Activated CD4-positive, CD25-positive, alpha-beta regulatory T cell (primary cell): ENCODE results near the gene KANK4.

Experiments
- DNase-seq, 4 experiments: peaks; one replicate each; lab custom pipeline; 2025; lab: John Stamatoyannopoulos, UW

Gene KANK4

DNA sequence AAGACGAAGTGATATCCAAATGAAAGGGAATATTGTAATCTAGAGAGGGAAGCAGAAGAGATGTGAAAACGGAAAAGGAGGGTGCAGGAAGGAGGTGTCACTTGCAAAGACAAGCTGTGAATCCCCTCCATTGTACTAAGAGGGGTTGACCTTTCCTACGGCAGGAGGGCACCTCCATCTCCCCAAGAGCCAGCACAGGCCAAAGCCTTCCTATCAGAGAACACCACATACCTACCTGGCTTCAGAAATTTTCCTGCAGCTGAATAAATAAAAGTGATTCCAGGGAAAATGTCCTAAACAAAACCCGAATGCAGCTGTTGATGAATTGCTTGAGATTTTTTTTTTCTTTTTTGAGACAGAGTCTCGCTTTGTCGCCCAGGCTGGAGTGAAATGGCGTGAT lies 14.3 kb downstream of the KANK4 start:
- no peak for DNase-seq

DNA sequence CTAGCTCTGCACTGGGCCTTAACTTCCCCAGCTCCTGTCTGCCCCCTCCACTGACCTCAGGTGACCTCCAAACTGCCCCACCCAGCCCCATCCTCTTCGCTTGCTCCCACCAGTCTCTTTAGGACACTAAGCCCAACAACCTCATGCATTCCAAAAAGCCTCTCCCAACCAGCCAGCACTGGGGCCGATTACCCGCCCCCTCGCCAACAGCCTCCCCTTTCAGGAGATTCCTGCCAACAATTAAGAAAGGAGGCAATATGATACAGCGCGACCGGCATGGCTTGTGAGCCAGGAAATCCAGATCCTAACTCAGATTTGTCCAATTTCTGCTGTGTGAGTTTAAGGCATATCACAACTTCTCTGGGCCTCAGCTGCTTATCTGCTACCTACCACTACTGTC lies 14.7 kb downstream of the KANK4 start:
- DNase-seq, result no peak

DNA sequence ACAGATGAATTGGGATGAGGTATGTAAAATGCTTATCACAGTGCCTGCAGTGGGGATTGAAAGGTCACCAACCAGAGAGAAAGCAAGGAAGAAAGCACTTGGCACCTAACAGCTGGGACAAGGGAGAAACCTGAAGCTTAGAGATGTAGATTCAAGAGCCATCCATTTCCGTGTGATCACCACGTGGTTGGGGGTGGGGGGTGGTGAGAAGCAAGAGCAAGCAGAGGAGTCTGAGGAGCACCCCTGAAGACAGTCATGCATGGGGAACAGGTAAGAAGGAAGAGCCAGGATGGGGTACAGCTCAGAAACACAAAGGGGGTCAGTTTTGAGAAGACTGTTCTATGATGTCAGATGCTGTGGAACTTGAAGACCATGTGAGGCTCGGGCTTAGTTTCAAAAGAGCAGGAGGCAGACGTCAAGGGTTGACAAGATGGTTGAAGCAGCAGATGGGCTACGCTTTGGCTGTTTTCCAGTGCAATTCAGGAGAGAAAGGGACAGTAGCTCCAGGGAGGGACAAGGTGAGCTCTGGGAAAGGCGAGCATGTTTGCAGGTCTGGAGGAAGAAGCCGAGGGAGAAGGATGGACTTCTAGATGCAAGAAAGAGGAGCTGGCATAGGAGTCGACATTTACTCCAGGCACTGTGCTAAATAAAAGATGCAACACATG lies 17.4 kb downstream of the KANK4 start:
- no peak for DNase-seq

DNA sequence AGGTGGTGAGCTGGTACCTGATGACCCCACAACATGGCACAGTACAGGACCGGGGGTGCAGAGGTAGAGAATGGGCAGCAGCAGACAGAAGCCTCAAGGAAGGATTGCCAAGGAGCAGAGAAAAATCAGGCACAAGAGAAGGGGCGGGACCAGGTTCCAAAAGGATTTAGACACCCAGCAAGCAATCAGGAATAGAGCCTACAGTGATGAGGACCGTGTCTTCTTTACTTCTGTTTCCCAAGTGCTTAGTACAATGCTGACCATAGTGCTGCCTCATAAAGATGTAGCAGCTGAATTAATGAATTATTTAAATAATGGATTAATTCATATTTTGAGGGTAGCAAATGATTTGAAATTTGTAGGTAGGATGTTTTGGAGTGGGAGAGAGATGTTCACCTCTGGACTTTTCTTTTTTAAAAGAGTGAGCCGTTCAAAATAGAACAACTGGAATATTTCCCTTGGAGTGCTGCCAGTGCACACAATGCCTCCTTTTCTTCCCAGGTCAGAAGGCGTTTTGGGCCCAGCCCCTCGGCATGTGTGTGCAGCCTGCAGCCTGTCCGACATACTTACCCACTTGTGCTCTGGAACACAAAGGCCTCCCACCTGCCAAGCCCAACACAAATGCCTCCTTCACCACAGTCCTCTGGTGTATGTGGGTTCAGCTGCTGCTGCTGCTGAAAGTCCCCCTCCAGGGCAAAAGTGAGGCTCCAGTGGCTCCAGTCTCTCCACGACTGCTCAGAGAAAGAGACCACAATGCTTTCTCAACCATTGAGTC lies 19.6 kb downstream of the KANK4 start:
- DNase-seq, result no peak

DNA sequence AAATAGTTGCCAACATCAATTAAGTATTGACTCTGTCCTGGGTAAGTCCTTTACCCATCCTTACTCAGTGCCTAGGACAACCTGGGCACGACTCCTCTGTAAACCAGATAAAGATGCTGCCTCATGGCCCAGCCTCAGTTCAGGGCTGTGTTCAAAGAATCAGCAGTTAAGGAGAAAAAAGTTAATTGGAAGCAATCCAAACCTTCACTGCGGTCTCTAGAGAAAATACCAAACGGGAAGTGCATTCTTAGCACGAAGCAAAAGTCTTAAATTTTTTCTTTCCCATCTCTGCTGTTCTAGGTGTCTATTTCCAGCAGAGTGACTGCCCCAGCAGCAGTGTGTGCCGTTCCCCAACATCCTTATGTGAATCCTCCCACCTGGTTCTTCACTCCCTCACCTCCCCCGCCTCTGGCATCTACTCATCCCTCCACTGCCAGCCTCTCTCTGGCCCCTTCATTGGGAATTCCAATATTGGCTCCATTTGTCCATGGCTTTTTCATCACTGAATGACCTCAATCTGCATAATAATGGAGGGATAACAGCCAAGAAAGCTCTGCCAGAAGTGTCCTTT lies 23.2 kb downstream of the KANK4 start:
- no peak for DNase-seq

DNA sequence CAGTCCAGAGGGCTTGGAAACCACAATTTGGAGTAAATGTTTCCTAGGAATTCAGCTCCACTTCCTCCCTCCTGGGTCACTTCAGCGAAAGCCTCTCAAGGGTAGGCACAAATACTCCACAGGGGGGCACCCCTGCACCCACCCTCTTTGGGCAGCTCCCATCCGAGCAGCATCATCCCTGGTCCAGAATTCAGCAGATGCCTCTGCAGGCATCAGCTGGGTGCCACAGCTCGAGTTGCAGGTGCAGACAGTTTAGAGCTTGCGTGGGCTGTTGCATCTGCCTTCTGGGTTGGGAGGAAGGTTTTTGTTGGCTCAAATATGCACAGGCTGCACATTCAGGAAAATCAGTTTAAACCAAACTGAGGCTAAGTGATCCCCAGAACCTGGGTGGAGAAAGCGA lies 25.0 kb downstream of the KANK4 start:
- no peak for DNase-seq

DNA sequence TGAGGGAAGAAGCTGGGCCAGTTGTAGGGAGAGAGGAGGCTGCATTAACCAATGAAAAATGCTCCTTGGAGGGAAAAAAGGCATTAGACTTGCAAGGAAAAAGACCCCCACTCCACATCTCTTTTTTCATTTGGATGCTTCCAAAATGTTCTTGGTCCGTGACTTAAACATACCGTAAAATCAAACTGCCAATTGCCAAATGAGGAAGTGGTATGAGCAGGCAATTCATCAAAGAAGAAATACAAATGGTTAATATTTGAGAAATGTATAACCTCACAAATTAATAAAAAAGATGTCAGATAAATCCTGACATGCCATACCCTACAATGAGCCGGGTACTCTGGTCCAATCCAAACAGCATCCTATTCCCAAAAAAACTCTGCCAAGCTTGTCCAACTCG lies 30.6 kb downstream of the KANK4 start:
- DNase-seq, result no peak

DNA sequence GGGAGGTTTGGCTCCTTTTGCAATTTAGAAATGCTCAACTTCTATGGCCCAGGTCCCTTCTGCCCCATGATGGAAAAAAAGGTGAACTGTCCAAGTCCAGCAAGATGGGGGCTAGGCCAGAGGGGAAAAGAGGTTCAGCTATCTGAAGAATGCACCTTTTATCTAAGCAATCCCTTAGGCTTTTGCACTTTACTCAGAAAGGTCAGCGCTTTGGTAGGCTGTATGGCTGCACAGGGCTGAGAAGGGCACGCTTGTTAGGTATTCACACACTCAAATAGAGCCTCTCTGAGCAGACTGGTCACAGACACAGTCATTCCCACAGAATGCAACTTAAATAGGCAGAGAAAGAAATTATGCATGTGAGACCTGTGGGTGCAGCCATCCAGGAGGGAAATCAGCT lies 31.0 kb downstream of the KANK4 start:
- DNase-seq, result no peak

DNA sequence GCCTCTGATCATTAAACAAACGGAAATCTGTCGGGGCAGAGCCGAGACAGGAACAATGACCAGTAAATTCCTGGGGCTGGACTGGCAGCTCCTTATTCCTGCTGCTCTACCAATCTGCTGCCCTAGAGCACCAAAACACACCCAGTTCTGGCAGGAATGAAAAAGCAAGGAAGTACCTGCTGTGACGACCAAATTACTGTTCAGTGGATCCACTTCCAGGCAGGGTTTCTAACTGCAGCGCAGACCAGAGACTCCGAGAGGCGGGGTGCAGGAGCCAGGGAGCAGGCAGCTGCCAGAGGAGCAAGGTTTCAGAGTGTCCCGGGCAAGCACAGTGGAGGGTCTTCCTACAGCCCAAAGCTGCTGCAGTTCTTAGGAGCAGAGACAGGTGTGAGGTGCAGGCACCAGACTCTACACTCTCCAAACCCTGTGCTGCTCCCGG lies 32.4 kb downstream of the KANK4 start:
- DNase-seq, result no peak

DNA sequence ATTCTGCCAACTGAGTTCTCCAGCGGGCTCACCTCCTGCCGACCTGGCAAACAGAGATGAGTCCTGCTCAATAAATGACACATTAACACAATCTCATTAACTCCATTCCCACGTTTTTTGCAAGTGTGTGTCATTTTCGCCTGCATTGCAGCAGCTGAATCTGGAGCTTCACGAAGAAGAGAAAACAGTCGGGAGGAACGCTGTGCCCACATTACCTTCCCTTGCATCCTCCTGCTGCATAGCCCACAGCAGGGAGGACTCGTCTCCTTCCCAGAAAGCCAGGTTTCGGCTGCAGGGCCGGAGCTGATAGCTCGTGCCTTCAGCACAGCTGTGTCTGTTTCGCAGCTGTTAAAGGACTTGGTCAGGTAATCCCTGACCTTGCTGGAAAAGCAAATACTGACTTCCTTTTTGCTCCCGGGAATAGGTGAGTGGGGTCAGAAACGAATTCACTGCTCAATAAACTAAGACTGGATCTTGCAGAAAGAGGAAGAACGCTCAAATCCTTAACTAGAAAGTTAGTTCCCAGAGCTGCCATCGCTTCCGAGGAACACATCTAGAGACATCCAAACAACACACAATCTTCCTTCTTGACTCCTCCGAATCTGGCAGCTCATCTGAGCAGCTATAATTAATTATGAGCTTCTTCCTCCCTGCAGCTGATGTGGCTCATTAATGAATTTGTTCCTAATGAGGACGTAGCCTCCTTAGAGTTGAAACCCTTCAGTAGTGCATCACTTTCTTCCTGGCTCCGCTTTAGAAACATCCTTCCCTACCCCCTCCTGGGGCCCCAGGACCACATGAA lies 33.0 kb downstream of the KANK4 start:
- DNase-seq, result no peak

DNA sequence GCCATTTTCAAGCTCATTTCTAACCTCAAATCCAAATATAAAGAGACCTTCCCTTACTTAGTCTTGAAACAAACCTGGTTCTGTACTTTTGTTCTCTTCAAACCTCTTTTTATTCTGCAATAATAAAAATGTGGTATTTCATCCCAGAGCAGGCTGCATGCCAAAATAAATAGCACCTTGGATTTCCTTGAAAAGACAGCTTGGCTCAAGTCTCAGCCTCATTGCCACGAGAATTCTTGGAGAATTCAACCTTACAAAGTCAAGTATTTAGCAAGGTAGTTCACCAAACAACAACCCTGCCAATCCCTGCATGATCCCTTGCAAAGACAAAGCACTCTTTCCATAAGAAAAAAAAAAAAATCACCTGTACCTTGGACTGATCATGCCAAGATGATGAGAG lies 33.8 kb downstream of the KANK4 start:
- DNase-seq, result no peak

DNA sequence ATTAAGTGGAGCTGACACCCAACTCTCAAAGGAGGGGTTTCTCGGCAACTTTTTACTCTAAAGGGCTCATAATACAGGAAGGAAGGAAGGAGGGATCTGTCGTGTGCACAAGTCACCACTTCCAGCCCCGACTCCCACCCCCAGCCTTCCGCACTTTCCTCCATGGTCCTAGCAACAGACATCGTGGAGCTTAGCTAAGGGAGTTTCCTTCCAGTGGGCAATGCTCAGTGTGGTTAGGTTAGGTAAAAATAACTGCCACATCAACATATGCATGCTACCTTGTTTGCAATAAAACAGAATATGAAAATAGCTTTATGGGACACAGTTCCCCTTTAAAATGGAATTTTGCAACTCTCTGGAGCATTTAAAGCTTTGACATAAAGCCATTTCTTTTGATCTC lies 35.2 kb downstream of the KANK4 start:
- DNase-seq, result no peak

DNA sequence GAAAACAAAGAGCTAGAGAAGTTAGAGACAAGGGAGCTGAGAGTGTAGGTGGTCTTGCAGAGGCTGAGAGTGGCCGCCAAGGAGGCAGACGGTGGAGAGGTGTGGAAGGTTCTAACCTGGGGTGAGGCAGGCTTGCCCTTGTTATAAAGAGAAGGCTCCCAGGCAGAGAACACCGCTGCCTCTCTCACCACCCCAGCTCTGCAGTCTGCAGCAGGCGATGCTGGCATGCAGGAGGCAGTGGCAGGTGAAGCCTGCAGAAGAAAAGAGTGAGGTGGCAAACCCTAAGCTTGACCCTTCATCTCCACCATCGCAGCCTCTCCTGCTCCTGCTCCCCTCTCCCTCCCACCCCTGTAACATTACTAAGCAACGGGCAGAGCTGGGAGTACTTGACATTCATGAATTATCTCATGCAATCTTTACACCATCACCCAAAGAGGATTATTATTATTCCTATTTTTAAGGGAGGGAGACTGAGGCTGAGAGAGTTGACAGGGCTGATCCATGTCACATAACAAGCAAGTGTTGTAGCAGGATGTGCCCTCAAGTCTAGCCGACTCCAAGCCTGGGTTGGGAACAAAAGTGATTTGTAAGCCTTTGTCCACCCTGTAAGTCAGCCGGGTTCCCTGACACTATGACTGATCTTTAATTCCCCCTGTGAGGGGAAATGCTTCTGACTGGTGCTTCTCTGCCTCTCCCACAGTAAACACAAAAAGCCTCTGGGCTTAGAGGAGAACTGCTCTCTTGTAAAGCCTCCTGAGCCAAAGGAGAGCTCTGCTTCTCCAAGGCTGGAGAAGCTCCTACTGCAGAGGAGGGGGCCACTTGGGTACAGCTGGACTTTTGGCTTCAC lies 36.1 kb downstream of the KANK4 start:
- DNase-seq, result no peak

DNA sequence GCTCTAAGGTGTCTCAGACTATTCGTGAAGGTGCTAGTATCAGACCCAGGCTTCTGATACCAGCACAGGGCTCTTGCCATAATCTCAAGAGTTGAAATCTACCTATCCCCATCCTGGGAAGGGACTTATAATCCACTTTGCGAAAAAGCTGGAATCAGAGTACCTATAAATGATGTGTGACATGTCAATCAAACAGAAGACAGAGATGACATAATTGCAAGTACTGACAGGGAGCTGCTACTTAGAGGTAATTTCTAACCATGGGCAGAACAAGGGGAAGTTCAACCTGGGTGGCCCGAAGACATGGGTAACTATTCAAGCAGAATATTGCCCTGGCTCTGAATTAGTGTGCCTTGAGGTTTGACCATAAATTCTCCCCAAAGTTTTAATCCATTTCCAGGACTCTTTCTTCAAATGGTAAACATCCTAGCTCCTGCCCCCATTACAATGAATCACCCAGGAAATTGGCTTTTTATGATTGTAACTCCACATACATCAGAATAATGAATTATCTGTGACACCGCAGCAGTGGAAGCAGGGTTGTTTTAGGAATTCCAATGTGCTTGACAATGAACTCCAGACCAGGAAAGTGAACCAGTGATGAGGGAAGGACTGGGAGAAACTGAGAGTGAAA lies 37.2 kb downstream of the KANK4 start:
- no peak for DNase-seq

DNA sequence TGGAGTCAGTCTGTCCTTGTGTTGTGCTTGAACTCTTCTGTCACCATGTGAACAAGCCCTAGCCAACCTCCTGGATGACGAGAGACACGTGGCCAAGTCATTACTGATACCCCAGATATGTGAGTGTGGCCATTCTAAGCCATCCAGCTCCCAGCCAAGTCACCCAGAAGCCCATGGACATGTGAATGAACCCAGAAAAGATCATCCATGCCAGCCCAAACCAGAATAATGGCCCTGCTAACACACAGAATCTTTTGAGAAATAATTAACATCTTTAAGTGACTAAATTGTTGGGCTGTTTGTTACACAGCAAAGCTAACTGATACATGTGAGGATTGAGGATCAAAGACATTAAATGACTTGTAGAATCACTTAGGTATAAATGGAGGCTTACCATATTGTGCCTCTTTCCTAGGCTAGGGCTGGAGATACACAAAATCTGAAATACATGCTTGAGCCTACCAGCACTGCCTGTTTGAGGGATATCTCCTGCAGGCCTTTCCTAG lies 38.2 kb downstream of the KANK4 start:
- no peak for DNase-seq

DNA sequence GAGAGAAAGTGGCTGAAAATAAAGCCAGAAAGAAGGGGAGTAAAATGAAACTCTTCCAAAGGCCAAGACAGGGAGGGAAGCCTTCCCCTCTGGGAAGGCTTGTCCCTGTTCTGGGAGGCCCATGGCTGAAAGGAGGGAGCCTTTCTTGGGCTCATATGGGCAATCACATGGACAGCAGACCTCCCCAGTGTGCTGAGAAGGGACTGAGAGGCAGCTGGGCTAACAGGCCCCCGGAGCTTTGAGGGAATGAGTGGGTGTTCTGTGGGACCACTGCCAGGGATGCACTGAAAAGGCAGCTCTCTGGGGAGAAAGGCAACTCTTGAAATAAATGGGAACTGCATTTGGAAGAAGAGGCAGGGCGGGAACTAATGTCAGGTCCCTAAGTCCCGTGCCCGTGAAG lies 39.1 kb downstream of the KANK4 start:
- DNase-seq, result no peak

DNA sequence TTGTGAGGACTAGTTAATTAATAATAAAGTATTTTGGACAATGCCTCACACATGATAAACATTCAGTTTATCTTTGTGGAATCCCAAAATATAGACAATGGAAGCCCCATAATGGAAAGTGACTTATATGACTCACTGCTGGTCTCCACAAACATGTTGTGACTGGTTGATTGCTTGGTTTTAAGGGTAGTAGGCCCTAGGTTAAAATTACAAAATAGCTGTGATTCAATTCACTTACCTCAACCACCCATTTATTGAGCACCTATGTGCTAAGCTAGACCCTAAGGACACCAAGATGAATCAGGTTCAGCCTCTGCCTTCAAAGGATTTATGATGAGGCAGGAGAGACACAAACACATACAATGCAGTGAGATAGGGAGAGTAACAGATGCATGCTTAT lies 42.4 kb downstream of the KANK4 start:
- DNase-seq, result no peak

DNA sequence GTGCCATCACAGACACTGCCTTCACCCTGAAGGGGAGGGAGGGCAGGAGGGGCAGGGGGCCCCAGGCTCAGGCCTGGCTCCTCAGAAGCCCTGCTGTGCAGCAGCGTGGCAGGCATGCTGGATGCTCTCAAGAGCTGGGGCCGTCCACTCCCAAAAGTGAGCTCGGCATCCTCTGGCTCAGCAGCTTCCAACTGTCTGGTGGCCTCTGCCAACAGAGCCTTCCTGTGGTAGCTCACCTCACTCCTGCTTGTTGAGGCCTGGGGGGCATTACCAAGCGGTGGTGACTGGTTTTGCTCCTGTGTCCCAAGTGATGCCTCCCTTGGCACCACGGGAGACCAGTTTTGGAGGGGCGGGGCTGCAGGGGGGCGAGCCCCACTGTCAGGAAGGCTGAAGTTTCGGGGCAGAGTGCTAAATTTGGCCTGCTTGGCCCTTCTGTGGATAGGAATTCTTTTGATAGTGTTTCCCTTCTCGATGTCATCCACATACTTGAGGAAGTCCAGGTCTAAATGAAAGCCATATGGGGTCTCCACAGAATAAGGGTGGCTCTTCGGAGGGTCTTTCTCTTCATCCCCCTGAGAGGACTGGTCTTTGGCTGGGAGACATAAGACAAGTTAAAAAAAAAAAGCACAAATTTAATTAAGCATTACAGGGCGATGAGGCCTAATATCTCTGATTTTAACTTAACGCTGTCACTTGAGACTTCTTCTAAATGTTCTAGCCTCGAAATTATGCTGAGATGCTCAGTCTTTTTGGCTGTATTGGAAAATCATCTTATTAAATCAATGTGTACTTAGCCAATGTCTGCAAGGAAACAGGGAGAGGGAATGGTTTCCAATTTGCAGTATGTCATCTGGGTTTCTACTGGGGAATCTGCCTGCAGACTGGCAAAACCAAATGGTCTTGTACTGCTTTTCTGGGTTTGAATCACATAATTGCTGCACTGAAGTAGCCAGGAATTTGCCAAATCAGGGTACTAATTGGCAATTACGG lies 44.4 kb downstream of the KANK4 start:
- DNase-seq, result no peak

DNA sequence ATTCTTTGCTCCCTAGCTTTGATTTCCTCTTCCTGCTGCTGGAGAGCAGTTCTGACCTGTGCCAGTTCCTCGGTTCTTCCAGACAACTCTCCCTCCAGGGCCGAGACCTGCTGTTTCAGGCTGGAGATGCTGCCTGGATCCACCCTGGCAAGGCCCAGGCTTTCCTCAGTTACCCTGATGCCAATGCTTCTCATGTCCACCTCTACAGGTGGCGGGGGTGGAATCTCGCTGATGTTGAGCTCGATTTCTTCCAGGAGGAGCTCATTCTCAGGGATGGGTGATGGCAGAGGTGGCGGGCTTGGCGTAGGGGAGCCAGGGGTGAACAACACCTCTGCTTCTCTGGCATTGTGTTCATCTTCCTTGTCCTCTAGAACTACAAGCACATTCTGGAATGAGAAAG lies 45.3 kb downstream of the KANK4 start:
- no peak for DNase-seq
